ENCODE measurements around the gene AGXT.

DNA sequence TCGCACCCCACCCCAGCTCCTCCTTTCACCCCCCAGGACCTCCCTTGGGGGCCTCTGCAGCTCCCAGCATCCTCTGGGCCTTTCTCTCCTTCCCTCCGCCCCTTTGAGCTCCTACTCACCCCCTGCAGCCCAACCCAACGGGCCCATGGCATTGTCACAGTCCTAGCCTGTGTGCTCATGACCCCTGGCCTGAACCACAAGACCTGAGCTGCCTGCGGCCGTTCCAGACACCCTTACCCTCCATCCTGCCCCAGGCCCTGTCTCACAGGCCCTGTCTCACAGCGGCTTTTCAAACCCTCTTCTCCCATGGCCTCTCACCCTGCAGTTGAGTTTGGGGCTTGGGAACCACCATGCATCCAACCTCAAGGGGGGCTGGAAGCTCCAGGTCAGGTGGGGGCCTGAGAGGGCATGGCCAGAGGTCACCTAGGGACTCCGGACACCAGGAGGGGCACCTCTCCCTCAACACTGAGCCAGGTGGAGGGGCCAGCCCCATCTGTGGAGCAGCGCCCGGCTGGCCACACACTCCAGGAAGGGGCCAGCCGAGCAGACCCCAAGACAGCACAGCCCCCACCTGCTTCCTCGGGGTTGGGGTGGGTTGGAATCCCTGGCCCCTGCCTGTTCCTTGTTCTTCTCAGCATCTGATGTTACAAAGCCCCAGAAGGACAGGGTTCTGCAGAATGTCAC is 20.4 kb downstream of the AGXT start:
- TF ChIP-seq, protein P1, sequence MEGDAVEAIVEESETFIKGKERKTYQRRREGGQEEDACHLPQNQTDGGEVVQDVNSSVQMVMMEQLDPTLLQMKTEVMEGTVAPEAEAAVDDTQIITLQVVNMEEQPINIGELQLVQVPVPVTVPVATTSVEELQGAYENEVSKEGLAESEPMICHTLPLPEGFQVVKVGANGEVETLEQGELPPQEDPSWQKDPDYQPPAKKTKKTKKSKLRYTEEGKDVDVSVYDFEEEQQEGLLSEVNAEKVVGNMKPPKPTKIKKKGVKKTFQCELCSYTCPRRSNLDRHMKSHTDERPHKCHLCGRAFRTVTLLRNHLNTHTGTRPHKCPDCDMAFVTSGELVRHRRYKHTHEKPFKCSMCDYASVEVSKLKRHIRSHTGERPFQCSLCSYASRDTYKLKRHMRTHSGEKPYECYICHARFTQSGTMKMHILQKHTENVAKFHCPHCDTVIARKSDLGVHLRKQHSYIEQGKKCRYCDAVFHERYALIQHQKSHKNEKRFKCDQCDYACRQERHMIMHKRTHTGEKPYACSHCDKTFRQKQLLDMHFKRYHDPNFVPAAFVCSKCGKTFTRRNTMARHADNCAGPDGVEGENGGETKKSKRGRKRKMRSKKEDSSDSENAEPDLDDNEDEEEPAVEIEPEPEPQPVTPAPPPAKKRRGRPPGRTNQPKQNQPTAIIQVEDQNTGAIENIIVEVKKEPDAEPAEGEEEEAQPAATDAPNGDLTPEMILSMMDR (IDR thresholded peaks at IDR 0.05; ENCODE audit: low read depth, low read length, missing input control) = no peak
- TF ChIP-seq TAF1 (conservative IDR thresholded peaks at IDR 0.05) (no peak), RAD21 (IDR thresholded peaks at IDR 0.05) (no peak), RXRA (IDR thresholded peaks at IDR 0.05) (no peak)
